ENCODE data around the gene LRMDA. TPM values are rescaled to one million over a fixed set of nuclear protein-coding genes. Genes with fewer than 3 reads are reported as not detected.

The LRMDA gene
- total and polyA plus RNA-seq, 2 of the 8 experiments (the other 6 are each of a cell fraction or from before 2014, with no cell fraction given) = 0.86 to 2.8 TPM

DNA sequence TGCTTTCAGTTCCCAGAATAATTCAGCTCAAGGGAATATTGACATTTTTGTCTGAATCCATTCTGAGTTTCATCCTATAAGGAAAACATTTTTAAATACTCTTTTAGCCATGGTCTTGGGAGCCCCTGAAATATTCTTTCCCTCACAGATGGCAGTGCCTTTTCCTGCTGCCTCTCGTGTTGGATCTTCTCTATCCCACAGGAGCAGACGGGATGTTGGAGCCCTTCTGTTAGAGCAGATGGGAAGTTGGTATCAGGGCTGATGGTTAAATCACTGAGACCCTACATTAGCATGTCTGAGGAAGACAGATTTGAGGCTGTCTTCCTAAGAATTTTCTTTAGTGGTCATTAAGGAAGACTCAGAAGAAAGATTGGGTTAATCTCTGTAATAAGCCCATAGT, 737.8 kb downstream of the LRMDA start:
- no peak overlapping the region for H2AK5ac ChIP-seq (ENCODE audit: low read depth, low read length)
- H3K27ac ChIP-seq (ENCODE audit: low read depth, low read length) = no peak overlapping the region
- no peak overlapping the region for H3K4ac ChIP-seq (replicated peaks; ENCODE audit: insufficient read length, low read depth, low read length)
- no peaks in the 10 kb centered on the region; a peak in 1 of 8 replicates for H3K36me3 ChIP-seq (ENCODE audit: control insufficient read depth in 2 of 4, insufficient read depth in 4 of 4, low read length in 3 of 4)
- H4K8ac ChIP-seq (ENCODE audit: extremely low read depth, insufficient read depth, low read length) = no peak overlapping the region
- H3K4me3 ChIP-seq (ENCODE audit: extremely low read depth in 1 of 4, insufficient read depth in 2 of 4, low read depth in 3 of 4, low read length in 4 of 4) = no peak overlapping the region
- FAIRE-seq (no peak), DNase-seq (ENCODE audit: low read depth in 1 of 2, low spot score in 2 of 2) (no peak)
- H3K23me2 ChIP-seq (ENCODE audit: low read depth, low read length) = no peaks in the 10 kb centered on the region
- H2BK120ac ChIP-seq (replicated peaks; ENCODE audit: low read depth, low read length) = no peak overlapping the region
- no peaks in the 10 kb centered on the region for H3K79me2 ChIP-seq (ENCODE audit: control insufficient read depth in 1 of 2, insufficient read depth in 2 of 2, low read length in 2 of 2)
- H3K27me3 ChIP-seq (replicated peaks in 1 of 4; ENCODE audit: control insufficient read depth in 3 of 4, extremely low read depth in 1 of 4, insufficient read depth in 3 of 4, low read length in 3 of 4) = no peaks in the 10 kb centered on the region
- H3K18ac ChIP-seq (ENCODE audit: extremely low read depth, low read length) = no peak overlapping the region
- CTCF ChIA-PET (ENCODE audit: partially characterized antibody) = interaction anchor here (0.6 to 0.8 kb wide), 2 partner anchors 82 to 734 kb away, joined by 3 read pairs; no protein-coding TSS in a partner anchor
- TF ChIP-seq CBX5 (IDR thresholded peaks at IDR 0.05; ENCODE audit: low read depth, low read length) = no peak
- no peak for TF ChIP-seq SP1 (IDR thresholded peaks at IDR 0.05; ENCODE audit: low read depth, low read length)
- no peak for TF ChIP-seq TCF12 (IDR thresholded peaks at IDR 0.05; ENCODE audit: low read depth, low read length)
- TF ChIP-seq KDM1A (IDR thresholded peaks at IDR 0.05; ENCODE audit: borderline replicate concordance, low read length) = no peak
- no peak for TF ChIP-seq CHD2 (IDR thresholded peaks at IDR 0.05; ENCODE audit: low read length)
- no peak overlapping the region for H3K4me2 ChIP-seq (ENCODE audit: insufficient read depth in 1 of 2, low read depth in 2 of 2, low read length in 2 of 2)
- no peak overlapping the region for H3K14ac ChIP-seq (ENCODE audit: insufficient read length)
- no peaks in the 10 kb centered on the region for H3K79me1 ChIP-seq (ENCODE audit: low read depth, low read length)
- H3K23ac ChIP-seq (ENCODE audit: insufficient read length) = no peak overlapping the region
- no peaks in the 10 kb centered on the region; a peak in 1 of 4 replicates for H3K9me3 ChIP-seq (ENCODE audit: insufficient read depth in 2 of 2, low read depth in 1 of 2, low read length in 1 of 2)
- WGBS, 2 experiments (ENCODE audit: extremely low coverage in 1 of 2, insufficient coverage in 1 of 2, insufficient read length in 1 of 2, insufficient replicate concordance in 2 of 2, low coverage in 1 of 2, low lambda C conversion rate in 2 of 2, missing lambda C conversion rate in 1 of 2) = 76% methylated on average over 2 of the region's 2 CpGs; no CpG with 5 or more reads in 1 of the 2 experiments
- H2BK5ac ChIP-seq (ENCODE audit: low read depth, low read length) = no peak overlapping the region
- H2AFZ ChIP-seq (ENCODE audit: low read length) = no peak overlapping the region
- POLR2A ChIA-PET (ENCODE audit: partially characterized antibody) = no interaction called here
- H2BK15ac ChIP-seq (ENCODE audit: low read length) = no peak overlapping the region
- no peak overlapping the region for H4K5ac ChIP-seq (ENCODE audit: insufficient read length, low read depth, low read length)
- no peak overlapping the region for H3K56ac ChIP-seq (replicated peaks; ENCODE audit: insufficient read length, low read depth, low read length)
- no peaks in the 10 kb centered on the region for H3K4me1 ChIP-seq (replicated peaks in 1 of 4; ENCODE audit: control insufficient read depth in 3 of 4, insufficient read depth in 4 of 4, low read length in 3 of 4)
- no peaks in the 10 kb centered on the region for H4K20me1 ChIP-seq (replicated peaks in 1 of 2; ENCODE audit: control insufficient read depth in 1 of 2, insufficient read depth in 2 of 2, low read length in 2 of 2)
- H4K91ac ChIP-seq (replicated peaks; ENCODE audit: insufficient read length, low read length) = no peak overlapping the region
- no peak overlapping the region for H3K9ac ChIP-seq (replicated peaks in 1 of 4; ENCODE audit: extremely low read depth in 1 of 4, low read depth in 3 of 4, low read length in 3 of 4)
- no peak overlapping the region for H2BK20ac ChIP-seq (ENCODE audit: low read length)
- no peak overlapping the region for H2BK12ac ChIP-seq (ENCODE audit: low read depth, low read length)
